ENCODE results near the gene NINJ1.

GRCh38 chr9:93120846-93121315 is 13.2 kb downstream of the NINJ1 start:
- TF ChIP-seq CTCF (IDR thresholded peaks at IDR 0.05 in 4 of 5, conservative IDR thresholded peaks at IDR 0.05 in 1 of 5) (no peak), POLR2A (IDR thresholded peaks at IDR 0.05) (no peak)
